ENCODE data around the gene KLHL26. TPM values are rescaled to one million over a fixed set of nuclear protein-coding genes. Genes with fewer than 3 reads are reported as not detected.

Gene KLHL26
- polyA plus RNA-seq, 3 donors: 1.6 to 3.2 (median 2.0) TPM

DNA sequence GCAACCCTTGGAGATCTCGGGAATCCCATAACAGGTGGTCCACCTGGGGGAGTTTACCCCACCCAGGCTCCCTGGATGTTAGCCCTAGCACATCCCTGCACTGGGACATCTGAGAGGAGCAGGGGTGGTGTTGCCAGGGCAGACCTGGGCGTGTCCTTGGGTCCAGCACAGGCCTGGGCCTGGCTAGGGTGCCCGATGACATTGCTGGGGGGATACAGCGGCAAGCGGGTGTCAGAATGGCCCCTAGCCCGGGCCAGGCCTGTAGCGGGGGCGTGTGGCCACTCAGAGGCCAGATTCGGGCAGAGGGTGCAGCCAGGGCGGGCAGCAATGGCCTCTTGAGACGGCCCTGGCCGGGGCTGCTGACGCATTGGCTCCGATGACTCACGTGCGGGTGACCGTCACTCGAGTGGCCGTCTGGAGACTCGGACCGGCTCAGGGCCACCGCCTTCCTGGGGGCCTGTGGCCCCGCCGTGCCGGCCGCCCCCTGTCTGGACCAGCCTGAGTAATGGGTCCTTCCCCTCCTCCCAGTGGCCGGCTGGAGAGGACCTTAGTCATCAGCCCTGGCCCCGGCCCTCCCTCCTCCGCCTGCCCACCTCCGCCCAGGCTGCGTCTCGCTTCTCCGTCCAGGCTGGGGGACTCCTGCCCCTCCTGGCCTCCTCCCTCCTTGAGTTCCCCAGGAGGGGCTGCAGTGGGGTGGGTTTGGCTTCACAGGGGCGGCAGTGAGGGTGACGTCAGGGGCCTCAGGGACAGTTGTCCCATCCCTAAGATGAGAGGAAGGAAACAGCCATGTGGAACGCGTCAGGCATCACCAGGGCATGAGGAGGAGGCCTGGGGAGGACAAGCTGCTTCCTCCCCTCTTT, 23.5 kb downstream of the KLHL26 start:
- Mint-ChIP-seq H3K4me1 (peaks cover 29% of the 10 kb centered on the region), H3K27me3 (ENCODE audit: low read depth in 3 of 3) (peaks cover 8 to 11% (median 9%) of the 10 kb centered on the region in 3 donors), H3K4me3 (no peak overlapping the region), H3K9me3 (peaks cover 0 to 5% (median 3%) of the 10 kb centered on the region in 7 donors), H3K27ac (peak overlapping the region in 2 of 7 donors; percentile 28 to 46), H3K36me3 (peaks cover 9 to 25% of the 10 kb centered on the region in 2 donors)
- no peak for DNase-seq
- peaks cover 0 to 8% of the 10 kb centered on the region in 2 donors for H3K36me3 ChIP-seq (replicated peaks in 1 of 2; ENCODE audit: control insufficient read depth in 1 of 2, insufficient read depth in 2 of 2, low read length in 2 of 2)
- H2AFZ ChIP-seq (ENCODE audit: insufficient read depth, low read depth, low read length, poor library complexity, severe bottlenecking): no peak overlapping the region
- H3K4me2 ChIP-seq (replicated peaks; ENCODE audit: extremely low read depth, low read length, poor library complexity, severe bottlenecking): no peak overlapping the region
- no peaks in the 10 kb centered on the region for H3K27me3 ChIP-seq (ENCODE audit: control insufficient read depth in 2 of 2, insufficient read depth in 2 of 2, low read length in 2 of 2)
- H3K27ac ChIP-seq (ENCODE audit: low read depth in 1 of 2, low read length in 2 of 2): no peak overlapping the region
- peaks cover 55% of the 10 kb centered on the region for H4K20me1 ChIP-seq (ENCODE audit: insufficient read depth, low read length)
- 95% methylated on average over 28 of the region's 37 CpGs for WGBS (ENCODE audit: insufficient coverage)
- TF ChIP-seq, protein P1, sequence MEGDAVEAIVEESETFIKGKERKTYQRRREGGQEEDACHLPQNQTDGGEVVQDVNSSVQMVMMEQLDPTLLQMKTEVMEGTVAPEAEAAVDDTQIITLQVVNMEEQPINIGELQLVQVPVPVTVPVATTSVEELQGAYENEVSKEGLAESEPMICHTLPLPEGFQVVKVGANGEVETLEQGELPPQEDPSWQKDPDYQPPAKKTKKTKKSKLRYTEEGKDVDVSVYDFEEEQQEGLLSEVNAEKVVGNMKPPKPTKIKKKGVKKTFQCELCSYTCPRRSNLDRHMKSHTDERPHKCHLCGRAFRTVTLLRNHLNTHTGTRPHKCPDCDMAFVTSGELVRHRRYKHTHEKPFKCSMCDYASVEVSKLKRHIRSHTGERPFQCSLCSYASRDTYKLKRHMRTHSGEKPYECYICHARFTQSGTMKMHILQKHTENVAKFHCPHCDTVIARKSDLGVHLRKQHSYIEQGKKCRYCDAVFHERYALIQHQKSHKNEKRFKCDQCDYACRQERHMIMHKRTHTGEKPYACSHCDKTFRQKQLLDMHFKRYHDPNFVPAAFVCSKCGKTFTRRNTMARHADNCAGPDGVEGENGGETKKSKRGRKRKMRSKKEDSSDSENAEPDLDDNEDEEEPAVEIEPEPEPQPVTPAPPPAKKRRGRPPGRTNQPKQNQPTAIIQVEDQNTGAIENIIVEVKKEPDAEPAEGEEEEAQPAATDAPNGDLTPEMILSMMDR (IDR thresholded peaks at IDR 0.05): no peak
- no peaks in the 10 kb centered on the region for H3K79me2 ChIP-seq (ENCODE audit: insufficient read depth, low read length)
- intact Hi-C loops (cut with micrococcal nuclease): no loop called here
- peaks cover 9 to 14% of the 10 kb centered on the region in 2 donors for H3K4me1 ChIP-seq (ENCODE audit: control insufficient read depth in 1 of 2, insufficient read depth in 2 of 2, low read length in 2 of 2)
- H3K9ac ChIP-seq (ENCODE audit: insufficient read depth, low read length, poor library complexity, severe bottlenecking): no peak overlapping the region
- no peak overlapping the region for H3K4me3 ChIP-seq (replicated peaks in 1 of 3; ENCODE audit: low read depth in 2 of 3, low read length in 3 of 3)
- no peaks in the 10 kb centered on the region for H3K9me3 ChIP-seq (replicated peaks in 1 of 2; ENCODE audit: control insufficient read depth in 1 of 2, insufficient read depth in 1 of 2, low read length in 2 of 2)

GRCh38 chr19:18660939-18661670, 24.3 kb downstream of the KLHL26 start:
- H3K4me1 ChIP-seq (ENCODE audit: control insufficient read depth in 1 of 2, insufficient read depth in 2 of 2, low read length in 2 of 2): peaks cover 9 to 14% of the 10 kb centered on the region in 2 donors
- Mint-ChIP-seq H3K27me3 (ENCODE audit: low read depth in 3 of 3) (peaks cover 8 to 9% (median 8%) of the 10 kb centered on the region in 3 donors), H3K27ac (peak overlapping the region in 1 of 7 donors; percentile 15), H3K4me3 (no peak overlapping the region), H3K4me1 (peaks cover 29% of the 10 kb centered on the region), H3K36me3 (peaks cover 9 to 30% of the 10 kb centered on the region in 2 donors), H3K9me3 (peaks cover 0 to 5% (median 3%) of the 10 kb centered on the region in 7 donors)
- H2AFZ ChIP-seq (ENCODE audit: insufficient read depth, low read depth, low read length, poor library complexity, severe bottlenecking): no peak overlapping the region
- TF ChIP-seq, protein P1 (IDR thresholded peaks at IDR 0.05): no peak
- 91% methylated on average over 8 of the region's 10 CpGs for WGBS (ENCODE audit: insufficient coverage)
- no peak overlapping the region for H3K9ac ChIP-seq (ENCODE audit: insufficient read depth, low read length, poor library complexity, severe bottlenecking)
- peaks cover 2 to 16% of the 10 kb centered on the region in 2 donors for H3K36me3 ChIP-seq (replicated peaks in 1 of 2; ENCODE audit: control insufficient read depth in 1 of 2, insufficient read depth in 2 of 2, low read length in 2 of 2)
- intact Hi-C loops (cut with micrococcal nuclease): no loop called here
- no peak for DNase-seq
- no peaks in the 10 kb centered on the region for H3K27me3 ChIP-seq (ENCODE audit: control insufficient read depth in 2 of 2, insufficient read depth in 2 of 2, low read length in 2 of 2)
- peaks cover 47% of the 10 kb centered on the region for H4K20me1 ChIP-seq (ENCODE audit: insufficient read depth, low read length)
- H3K79me2 ChIP-seq (ENCODE audit: insufficient read depth, low read length): no peaks in the 10 kb centered on the region
- H3K4me2 ChIP-seq (replicated peaks; ENCODE audit: extremely low read depth, low read length, poor library complexity, severe bottlenecking): no peak overlapping the region
- H3K4me3 ChIP-seq (replicated peaks in 1 of 3; ENCODE audit: low read depth in 2 of 3, low read length in 3 of 3): no peak overlapping the region
- H3K27ac ChIP-seq (ENCODE audit: low read depth in 1 of 2, low read length in 2 of 2): no peak overlapping the region
- no peaks in the 10 kb centered on the region for H3K9me3 ChIP-seq (replicated peaks in 1 of 2; ENCODE audit: control insufficient read depth in 1 of 2, insufficient read depth in 1 of 2, low read length in 2 of 2)

Measured in CD14-positive monocyte (primary cell).